DND-41 (cell line): ENCODE data around the gene MVB12B.

Experiments used
- CTCF ChIP-seq: IDR thresholded peaks from 2 replicates; pipeline ENCODE4 v1.5.1; 2012; ENCODE audit warnings: borderline replicate concordance, low read length, moderate library complexity, mild to moderate bottlenecking; ENCODE audit not compliant: poor library complexity, severe bottlenecking; ENCODE audit errors: extremely low read depth
- EZH2 ChIP-seq: IDR thresholded peaks from 3 replicates; pipeline ENCODE4 v1.6.1; 2012; ENCODE audit warnings: borderline replicate concordance, low read depth, mild to moderate bottlenecking, moderate library complexity, low read length, inconsistent platforms; ENCODE audit not compliant: severe bottlenecking

GRCh38 chr9:126528111-126528510 lies 201.5 kb downstream of the MVB12B start:
- TF ChIP-seq CTCF (no peak), EZH2 (no peak)
